ENCODE data around the gene KAT7.

GRCh38 chr17:49870298-49870697 lies 81.8 kb downstream of the KAT7 start:
- TF ChIP-seq FOXP2 (optimal IDR thresholded peaks at IDR 0.05; ENCODE audit: control extremely low read depth, extremely low read length, insufficient read depth): no peak
- TF ChIP-seq POLR2AphosphoS5 (IDR thresholded peaks at IDR 0.05; ENCODE audit: borderline replicate concordance, low read depth, low read length): no peak
- TF ChIP-seq EZH2 (IDR thresholded peaks at IDR 0.05): no peak
